WERI-Rb-1 (cell line): ENCODE results near the gene TAF11L4.
A peak's percentile ranks its signal among the peaks of the same experiment; 100 is the strongest.
"Not testable (repeated sequence)": the region's sequence is repeated elsewhere in the genome, so short reads cannot be mapped to it uniquely, and the experiment has no call there.

Experiments used
- DNase-seq: peaks from one replicate; pipeline ENCODE4 v3.0.0-alpha.2; 2020
- H3K27ac ChIP-seq: fragments of 250-450 bp; sonication (Bioruptor Pico); 2 replicates; pipeline ENCODE4 v1.5.1; 2020; ENCODE audit warnings: mild to moderate bottlenecking, moderate library complexity
- H3K27me3 ChIP-seq: fragments of 250-450 bp; sonication (Bioruptor Pico); 2 replicates; pipeline ENCODE4 v1.5.1; 2021; ENCODE audit warnings: mild to moderate bottlenecking, low read depth, moderate library complexity; ENCODE audit not compliant: insufficient read depth, severe bottlenecking
- H3K36me3 ChIP-seq: fragments of 250-450 bp; sonication (Bioruptor Pico); 2 replicates; pipeline ENCODE4 v1.5.1; 2020; ENCODE audit warnings: mild to moderate bottlenecking, moderate library complexity
- H3K4me3 ChIP-seq: 2 replicates; pipeline ENCODE4 v1.5.1; 2011; ENCODE audit warnings: low read depth, mild to moderate bottlenecking, control low read depth, low read length
- H3K9me3 ChIP-seq: fragments of 250-450 bp; sonication (Bioruptor Pico); 2 replicates; pipeline ENCODE4 v1.5.1; 2021; ENCODE audit warnings: mild to moderate bottlenecking, moderate library complexity; ENCODE audit not compliant: severe bottlenecking
- CTCF ChIP-seq: IDR thresholded peaks from 2 replicates; pipeline ENCODE4 v1.5.1; 2011; ENCODE audit warnings: low read depth, mild to moderate bottlenecking, control low read depth, inconsistent platforms, low read length

The TAF11L4 gene

GRCh38 chr5:17487174-17487512, 34.5 kb upstream of the TAF11L4 start:
- H3K27me3 ChIP-seq: no peaks in the 10 kb centered on the region
- H3K27ac ChIP-seq: no peak overlapping the region
- TF ChIP-seq CTCF: no peak
- no peaks in the 10 kb centered on the region for H3K36me3 ChIP-seq
- DNase-seq: no peak
- H3K4me3 ChIP-seq: no peak overlapping the region
- H3K9me3 ChIP-seq: no peaks in the 10 kb centered on the region

GRCh38 chr5:17491257-17491656, 30.3 kb upstream of the TAF11L4 start:
- not testable (repeated sequence) for H3K27ac ChIP-seq, H3K36me3 ChIP-seq, H3K9me3 ChIP-seq, H3K27me3 ChIP-seq, H3K4me3 ChIP-seq, DNase-seq

GRCh38 chr5:17492770-17493169, 28.8 kb upstream of the TAF11L4 start:
- Histone ChIP-seq H3K27me3 (no peaks in the 10 kb centered on the region), H3K36me3 (no peaks in the 10 kb centered on the region), H3K9me3 (no peaks in the 10 kb centered on the region), H3K27ac (no peak overlapping the region), H3K4me3 (no peak overlapping the region)
- no peak for TF ChIP-seq CTCF
- no peak for DNase-seq

- no peak for DNase-seq
- Histone ChIP-seq H3K36me3 (no peaks in the 10 kb centered on the region), H3K27ac (no peak overlapping the region), H3K9me3 (no peaks in the 10 kb centered on the region), H3K4me3 (no peak overlapping the region), H3K27me3 (no peaks in the 10 kb centered on the region)
- no peak for TF ChIP-seq CTCF
These were observed 24.2 kb upstream of the TAF11L4 start for GRCh38 chr5:17497446-17497845.

GRCh38 chr5:17497931-17498330, 23.7 kb upstream of the TAF11L4 start, which contains the start of gene TAF11L2:
TSS of gene TAF11L2 (plus strand) at chr5:17498231.
- H3K36me3 ChIP-seq, H3K27ac ChIP-seq, H3K27me3 ChIP-seq, H3K9me3 ChIP-seq, DNase-seq, H3K4me3 ChIP-seq: not testable (repeated sequence)

- TF ChIP-seq CTCF: no peak
- Histone ChIP-seq H3K27me3 (no peaks in the 10 kb centered on the region), H3K4me3 (no peak overlapping the region), H3K36me3 (no peaks in the 10 kb centered on the region), H3K9me3 (no peaks in the 10 kb centered on the region), H3K27ac (no peak overlapping the region)
- DNase-seq: no peak
These were observed 9.8 kb upstream of the TAF11L4 start for GRCh38 chr5:17511775-17512325.

GRCh38 chr5:17517526-17517925, 4.1 kb upstream of the TAF11L4 start:
- not testable (repeated sequence) for H3K27me3 ChIP-seq, H3K4me3 ChIP-seq, H3K36me3 ChIP-seq, H3K27ac ChIP-seq, H3K9me3 ChIP-seq
- peak; percentile 31 for DNase-seq

GRCh38 chr5:17518067-17518466, 3.5 kb upstream of the TAF11L4 start, which contains the start of gene TAF11L3:
TSS of gene TAF11L3 (plus strand) at chr5:17518367.
- not testable (repeated sequence) for H3K36me3 ChIP-seq, DNase-seq, H3K4me3 ChIP-seq, H3K27me3 ChIP-seq, H3K9me3 ChIP-seq, H3K27ac ChIP-seq

- not testable (repeated sequence) for H3K27ac ChIP-seq, H3K36me3 ChIP-seq, H3K9me3 ChIP-seq, DNase-seq, H3K27me3 ChIP-seq, H3K4me3 ChIP-seq
These were observed 2.1 kb upstream of the TAF11L4 start for GRCh38 chr5:17519508-17519907.

- not testable (repeated sequence) for H3K4me3 ChIP-seq, H3K27me3 ChIP-seq, H3K36me3 ChIP-seq, H3K9me3 ChIP-seq, DNase-seq, H3K27ac ChIP-seq
These were observed 3.3 kb downstream of the TAF11L4 start, which contains the start of gene TAF11L5 for GRCh38 chr5:17524935-17525334. TSS of gene TAF11L5 (plus strand) at chr5:17525235.

GRCh38 chr5:17526504-17526903, 4.9 kb downstream of the TAF11L4 start:
- H3K27ac ChIP-seq, H3K4me3 ChIP-seq, H3K9me3 ChIP-seq, H3K36me3 ChIP-seq, H3K27me3 ChIP-seq: not testable (repeated sequence)
- DNase-seq: peak; percentile 38
